ENCODE results near the gene VRK1.

DNA sequence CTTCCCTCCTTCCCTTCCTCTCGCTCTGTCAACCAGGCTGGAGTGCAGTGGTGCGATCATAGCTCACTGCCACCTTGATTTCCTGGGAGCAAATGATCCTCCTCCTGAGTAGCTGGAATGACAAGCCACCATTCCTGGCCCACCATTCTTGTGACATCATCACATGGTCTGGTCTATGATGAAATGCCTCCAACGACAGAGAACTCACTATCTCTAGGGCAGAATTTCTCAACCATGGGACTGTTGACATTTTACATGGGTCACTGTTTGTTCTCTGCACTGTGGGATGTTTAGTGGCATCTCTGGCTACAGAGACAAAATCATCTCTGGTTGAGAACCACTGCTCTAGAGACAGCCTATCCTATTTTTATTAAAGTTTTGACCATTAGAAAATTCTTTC is 9.7 kb downstream of the VRK1 start:
- TF ChIP-seq EZH2phosphoT487 (IDR thresholded peaks at IDR 0.05; ENCODE audit: borderline replicate concordance, low read depth) (no peak), GATA2 (CRISPR knock-in tag; IDR thresholded peaks at IDR 0.05) (no peak), ELF1 (IDR thresholded peaks at IDR 0.05) (no peak), FOXJ3 (CRISPR knock-in tag; IDR thresholded peaks at IDR 0.05) (no peak), RFX5 (IDR thresholded peaks at IDR 0.05; ENCODE audit: low read length) (no peak), YY1 (IDR thresholded peaks at IDR 0.05; ENCODE audit: low read depth) (no peak), POLR2AphosphoS5 (IDR thresholded peaks at IDR 0.05; ENCODE audit: low read depth, low read length) (no peak), FOXM1 (IDR thresholded peaks at IDR 0.05; ENCODE audit: low read depth) (no peak), RXRA (IDR thresholded peaks at IDR 0.05; ENCODE audit: borderline replicate concordance, low read depth) (no peak), EP300 (IDR thresholded peaks at IDR 0.05; ENCODE audit: borderline replicate concordance in 1 of 2, low read depth in 1 of 2, low read length in 1 of 2) (no peak)
- TF ChIP-seq, protein P1, sequence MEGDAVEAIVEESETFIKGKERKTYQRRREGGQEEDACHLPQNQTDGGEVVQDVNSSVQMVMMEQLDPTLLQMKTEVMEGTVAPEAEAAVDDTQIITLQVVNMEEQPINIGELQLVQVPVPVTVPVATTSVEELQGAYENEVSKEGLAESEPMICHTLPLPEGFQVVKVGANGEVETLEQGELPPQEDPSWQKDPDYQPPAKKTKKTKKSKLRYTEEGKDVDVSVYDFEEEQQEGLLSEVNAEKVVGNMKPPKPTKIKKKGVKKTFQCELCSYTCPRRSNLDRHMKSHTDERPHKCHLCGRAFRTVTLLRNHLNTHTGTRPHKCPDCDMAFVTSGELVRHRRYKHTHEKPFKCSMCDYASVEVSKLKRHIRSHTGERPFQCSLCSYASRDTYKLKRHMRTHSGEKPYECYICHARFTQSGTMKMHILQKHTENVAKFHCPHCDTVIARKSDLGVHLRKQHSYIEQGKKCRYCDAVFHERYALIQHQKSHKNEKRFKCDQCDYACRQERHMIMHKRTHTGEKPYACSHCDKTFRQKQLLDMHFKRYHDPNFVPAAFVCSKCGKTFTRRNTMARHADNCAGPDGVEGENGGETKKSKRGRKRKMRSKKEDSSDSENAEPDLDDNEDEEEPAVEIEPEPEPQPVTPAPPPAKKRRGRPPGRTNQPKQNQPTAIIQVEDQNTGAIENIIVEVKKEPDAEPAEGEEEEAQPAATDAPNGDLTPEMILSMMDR (IDR thresholded peaks at IDR 0.05) = no peak
- TF ChIP-seq, protein P2, sequence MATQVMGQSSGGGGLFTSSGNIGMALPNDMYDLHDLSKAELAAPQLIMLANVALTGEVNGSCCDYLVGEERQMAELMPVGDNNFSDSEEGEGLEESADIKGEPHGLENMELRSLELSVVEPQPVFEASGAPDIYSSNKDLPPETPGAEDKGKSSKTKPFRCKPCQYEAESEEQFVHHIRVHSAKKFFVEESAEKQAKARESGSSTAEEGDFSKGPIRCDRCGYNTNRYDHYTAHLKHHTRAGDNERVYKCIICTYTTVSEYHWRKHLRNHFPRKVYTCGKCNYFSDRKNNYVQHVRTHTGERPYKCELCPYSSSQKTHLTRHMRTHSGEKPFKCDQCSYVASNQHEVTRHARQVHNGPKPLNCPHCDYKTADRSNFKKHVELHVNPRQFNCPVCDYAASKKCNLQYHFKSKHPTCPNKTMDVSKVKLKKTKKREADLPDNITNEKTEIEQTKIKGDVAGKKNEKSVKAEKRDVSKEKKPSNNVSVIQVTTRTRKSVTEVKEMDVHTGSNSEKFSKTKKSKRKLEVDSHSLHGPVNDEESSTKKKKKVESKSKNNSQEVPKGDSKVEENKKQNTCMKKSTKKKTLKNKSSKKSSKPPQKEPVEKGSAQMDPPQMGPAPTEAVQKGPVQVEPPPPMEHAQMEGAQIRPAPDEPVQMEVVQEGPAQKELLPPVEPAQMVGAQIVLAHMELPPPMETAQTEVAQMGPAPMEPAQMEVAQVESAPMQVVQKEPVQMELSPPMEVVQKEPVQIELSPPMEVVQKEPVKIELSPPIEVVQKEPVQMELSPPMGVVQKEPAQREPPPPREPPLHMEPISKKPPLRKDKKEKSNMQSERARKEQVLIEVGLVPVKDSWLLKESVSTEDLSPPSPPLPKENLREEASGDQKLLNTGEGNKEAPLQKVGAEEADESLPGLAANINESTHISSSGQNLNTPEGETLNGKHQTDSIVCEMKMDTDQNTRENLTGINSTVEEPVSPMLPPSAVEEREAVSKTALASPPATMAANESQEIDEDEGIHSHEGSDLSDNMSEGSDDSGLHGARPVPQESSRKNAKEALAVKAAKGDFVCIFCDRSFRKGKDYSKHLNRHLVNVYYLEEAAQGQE (IDR thresholded peaks at IDR 0.05; ENCODE audit: low read depth, low read length) = no peak

Data from SK-N-SH (cell line).